Natural killer cell (primary cell): Measurements from ENCODE around the gene GSK3A. TPM values are rescaled to one million over a fixed set of nuclear protein-coding genes. Genes with fewer than 3 reads are reported as not detected.
"Not testable (repeated sequence)": the region's sequence is repeated elsewhere in the genome, so short reads cannot be mapped to it uniquely, and the experiment has no call there.

Experiments
- ATAC-seq, 3 donors: fragments of 150-1000 bp in 2 of 3; fragments of 200-7000 bp in 1 of 3; cut with Tn5 transposase; 1 replicate in 1 of 3; 2 replicates in 2 of 3; pipeline ENCODE4 v1.10.0; 2021; ENCODE audit warnings: mild to moderate bottlenecking in 2 of 3, moderate library complexity in 2 of 3
- DNase-seq, 2 donors: peaks; one replicate each; pipeline versions ENCODE4 v3.0.0 to v3.0.0-alpha.2; 2013 to 2021; ENCODE audit warnings: mixed read lengths in 1 of 2
- H3K27ac ChIP-seq: one replicate; pipeline ENCODE4 v1.5.1; 2013; ENCODE audit warnings: mild to moderate bottlenecking, low read length
- H3K27me3 ChIP-seq: one replicate; pipeline ENCODE4 v1.6.1; 2013; ENCODE audit warnings: low read length; ENCODE audit not compliant: control insufficient read depth, insufficient read depth
- H3K36me3 ChIP-seq: one replicate; pipeline ENCODE4 v1.6.1; 2013; ENCODE audit warnings: low read length; ENCODE audit not compliant: control insufficient read depth, insufficient read depth
- H3K4me1 ChIP-seq: one replicate; pipeline ENCODE4 v1.6.1; 2013; ENCODE audit warnings: low read length; ENCODE audit not compliant: control insufficient read depth, insufficient read depth
- H3K4me3 ChIP-seq: one replicate; pipeline ENCODE4 v1.5.1; 2013; ENCODE audit warnings: low read length
- H3K9me3 ChIP-seq: one replicate; pipeline ENCODE4 v1.6.1; 2013; ENCODE audit warnings: low read length; ENCODE audit not compliant: control insufficient read depth, insufficient read depth
- H3K27ac Mint-ChIP-seq, 2 donors: one replicate each; pipeline ENCODE4 v1.8.0; 2022; ENCODE audit warnings: mild to moderate bottlenecking in 2 of 2, mixed read lengths in 2 of 2, moderate library complexity in 1 of 2
- H3K27me3 Mint-ChIP-seq, 2 donors: one replicate each; pipeline ENCODE4 v1.8.0; 2022; ENCODE audit warnings: low read depth in 2 of 2, mixed read lengths in 2 of 2
- H3K36me3 Mint-ChIP-seq: one replicate; pipeline ENCODE4 v1.8.0; 2022; ENCODE audit warnings: mixed read lengths
- H3K4me1 Mint-ChIP-seq, 2 donors: one replicate each; pipeline ENCODE4 v1.8.0; 2022; ENCODE audit warnings: mixed read lengths in 2 of 2
- H3K4me3 Mint-ChIP-seq: one replicate; pipeline ENCODE4 v1.8.0; 2022; ENCODE audit warnings: mild to moderate bottlenecking, moderate library complexity, mixed read lengths
- H3K9me3 Mint-ChIP-seq, 2 donors: one replicate each; pipeline ENCODE4 v1.8.0; 2022; ENCODE audit warnings: mixed read lengths in 2 of 2
- CTCF ChIP-seq: fragments of 200-600 bp; IDR thresholded peaks from one replicate; pipeline ENCODE4 v1.8.0; 2022; ENCODE audit warnings: antibody characterized with exemption
- WGBS: methylation state at CpG from one replicate; pipeline ENCODE4 v1.1.7; 2013; ENCODE audit warnings: missing lambda C conversion rate; ENCODE audit not compliant: insufficient coverage; 5-methylcytosine and 5-hydroxymethylcytosine counted together
- intact Hi-C: fragments of 100-400 bp; cut with micrococcal nuclease; formaldehyde crosslinking; loops from one replicate; pipeline ENCODE4 v1.14.2; 2022
- total RNA-seq, 4 donors: library from RNA; stranded (reverse); fragments of 120-200 nt in 1 of 4; gene quantifications; one replicate each; pipeline versions ENCODE4 v1.2.3 to v1.2.4, GENCODE V29; 2013 to 2022

The GSK3A gene
- total RNA-seq, 3 donors from 2014 or later (not counting 1 experiment from before 2014, with no cell fraction given) = 42.5 to 52.1 (median 44.1) TPM

GRCh38 chr19:42268704-42269477 is 26.5 kb upstream of the GSK3A start, which contains the start of gene CIC:
TSS of gene CIC (plus strand) at chr19:42269252. CDS start at chr19:42271784, 2,532 bp downstream.
- H3K27ac Mint-ChIP-seq = no peak within 1 kb of the TSS
- WGBS = under 1% methylated on average over 51 of the region's 52 CpGs
- DNase-seq = peak; percentile 98 to 100

GRCh38 chr19:42268142-42268703 is 25.8 kb upstream of the GSK3A start:
- Histone ChIP-seq H3K9me3 (no peaks in the 10 kb centered on the region), H3K4me3 (peak overlapping the region; percentile 84), H3K36me3 (peaks cover 12% of the 10 kb centered on the region), H3K27me3 (no peaks in the 10 kb centered on the region), H3K27ac (peak overlapping the region; percentile 98), H3K4me1 (peaks cover 32% of the 10 kb centered on the region)
- intact Hi-C loops = loop anchor here (1.0 kb wide), 4 partner anchors 13 to 51 kb away; partner anchors contain the start of genes DEDD2 and ERF
- TF ChIP-seq CTCF = no peak
- H3K4me1 Mint-ChIP-seq = no peaks in the 10 kb centered on the region
- DNase-seq = peak; percentile 97 to 100
- H3K27ac Mint-ChIP-seq = no peak overlapping the region
- H3K4me3 Mint-ChIP-seq = no peak overlapping the region
- no peaks in the 10 kb centered on the region for H3K9me3 Mint-ChIP-seq
- WGBS = 0% methylated on average over 44 of the region's 46 CpGs
- no peaks in the 10 kb centered on the region for H3K36me3 Mint-ChIP-seq
- ATAC-seq = peak; percentile 59 to 79 (median 66)
- H3K27me3 Mint-ChIP-seq = no peaks in the 10 kb centered on the region

More at GRCh38 chr19:42268704-42269477, 26.5 kb upstream of the GSK3A start, which contains the start of gene CIC:
- Mint-ChIP-seq H3K4me1 (no peaks in the 10 kb centered on the region), H3K36me3 (no peaks in the 10 kb centered on the region), H3K4me3 (peak within 1 kb of the TSS; percentile 94), H3K9me3 (no peaks in the 10 kb centered on the region), H3K27me3 (no peaks in the 10 kb centered on the region)
- Histone ChIP-seq H3K9me3 (no peaks in the 10 kb centered on the region), H3K4me3 (peak within 1 kb of the TSS; percentile 84), H3K4me1 (peaks cover 32% of the 10 kb centered on the region), H3K27me3 (no peaks in the 10 kb centered on the region), H3K27ac (peak within 1 kb of the TSS; percentile 98), H3K36me3 (peaks cover 19% of the 10 kb centered on the region)
- peak; percentile 68 to 90 (median 75) for ATAC-seq
- intact Hi-C loops = loop anchor here (1.0 kb wide), 4 partner anchors 14 to 52 kb away; partner anchors contain the start of genes DEDD2 and ERF
- no peak for TF ChIP-seq CTCF

GRCh38 chr19:42267644-42268141 is 25.3 kb upstream of the GSK3A start:
- 20% methylated on average over 13 of the region's 13 CpGs for WGBS
- DNase-seq = no peak
- Histone ChIP-seq H3K27ac (peak overlapping the region; percentile 98), H3K4me1 (peaks cover 32% of the 10 kb centered on the region), H3K4me3 (peak overlapping the region; percentile 84), H3K27me3 (no peaks in the 10 kb centered on the region), H3K9me3 (no peaks in the 10 kb centered on the region), H3K36me3 (peaks cover 9% of the 10 kb centered on the region)
- peaks cover 0 to under 1% of the 10 kb centered on the region in 2 donors for H3K27me3 Mint-ChIP-seq
- intact Hi-C loops = loop anchor here (1.0 kb wide), 4 partner anchors 12 to 50 kb away; partner anchors contain the start of genes DEDD2 and ERF
- no peak for ATAC-seq
- no peak for TF ChIP-seq CTCF
- H3K9me3 Mint-ChIP-seq = no peaks in the 10 kb centered on the region
- H3K27ac Mint-ChIP-seq = no peak overlapping the region
- no peaks in the 10 kb centered on the region for H3K4me1 Mint-ChIP-seq
- H3K4me3 Mint-ChIP-seq = no peak overlapping the region
- no peaks in the 10 kb centered on the region for H3K36me3 Mint-ChIP-seq

GRCh38 chr19:42266928-42267603 is 24.7 kb upstream of the GSK3A start:
- H3K4me3 ChIP-seq, H3K9me3 ChIP-seq, H3K9me3 Mint-ChIP-seq, H3K4me1 Mint-ChIP-seq, H3K27me3 Mint-ChIP-seq, ATAC-seq, H3K27me3 ChIP-seq, H3K36me3 ChIP-seq, DNase-seq, H3K36me3 Mint-ChIP-seq, intact Hi-C loops, H3K4me3 Mint-ChIP-seq, H3K27ac Mint-ChIP-seq: not testable (repeated sequence)
- Histone ChIP-seq H3K4me1 (peaks cover 32% of the 10 kb centered on the region), H3K27ac (peak overlapping the region; percentile 98)
- 93% methylated on average over 10 of the region's 25 CpGs for WGBS

- H3K36me3 ChIP-seq, H3K27ac Mint-ChIP-seq, H3K4me3 ChIP-seq, H3K9me3 Mint-ChIP-seq, H3K9me3 ChIP-seq, intact Hi-C loops, H3K4me1 Mint-ChIP-seq, H3K27me3 Mint-ChIP-seq, H3K27ac ChIP-seq, H3K4me3 Mint-ChIP-seq, DNase-seq, H3K36me3 Mint-ChIP-seq, H3K27me3 ChIP-seq, ATAC-seq: not testable (repeated sequence)
- WGBS = 86% methylated on average over 2 of the region's 4 CpGs
- peaks cover 24% of the 10 kb centered on the region for H3K4me1 ChIP-seq
Measured at GRCh38 chr19:42266105-42266504, 23.7 kb upstream of the GSK3A start.
